ENCODE results near the gene QRFP.

QRFP gene

GRCh38 chr9:130904070-130905044 is 7.7 kb upstream of the QRFP start:
- no peak for DNase-seq

GRCh38 chr9:130903194-130904069 is 6.8 kb upstream of the QRFP start:
- no peak for DNase-seq

GRCh38 chr9:130902204-130903185 is 5.9 kb upstream of the QRFP start:
- no peak for DNase-seq

- DNase-seq = no peak
Measured at GRCh38 chr9:130901498-130902203, 5.0 kb upstream of the QRFP start.

- no peak for DNase-seq
Measured at GRCh38 chr9:130900701-130901497, 4.3 kb upstream of the QRFP start.

- DNase-seq = no peak
Measured at GRCh38 chr9:130899051-130899748, 2.6 kb upstream of the QRFP start.

GRCh38 chr9:130898552-130898852 is 1.9 kb upstream of the QRFP start:
- no peak for DNase-seq

- no peak for DNase-seq
Measured at GRCh38 chr9:130897848-130898551, 1.4 kb upstream of the QRFP start.

GRCh38 chr9:130897105-130897751 is 616 bp upstream of the QRFP start:
- DNase-seq = no peak

- DNase-seq = no peak
Measured at GRCh38 chr9:130895481-130896232, 955 bp downstream of the QRFP start.

- DNase-seq = no peak
Measured at GRCh38 chr9:130895038-130895437, 1.6 kb downstream of the QRFP start.

GRCh38 chr9:130894546-130894945 is 2.1 kb downstream of the QRFP start:
- DNase-seq = no peak

- DNase-seq = no peak
Measured at GRCh38 chr9:130893341-130894101, 3.1 kb downstream of the QRFP start.

GRCh38 chr9:130892477-130893304 is 3.9 kb downstream of the QRFP start:
- DNase-seq = no peak

GRCh38 chr9:130891688-130892476 is 4.7 kb downstream of the QRFP start:
- no peak for DNase-seq

All from SHP77 treated with DMSO at 0.1 percent for 48 hours (cell line).